WERI-Rb-1 (cell line): ENCODE measurements around the gene WWOX.

Source experiments
- DNase-seq: peaks from one replicate; pipeline ENCODE4 v3.0.0-alpha.2; 2020
- H3K27ac ChIP-seq: fragments of 250-450 bp; sonication (Bioruptor Pico); 2 replicates; pipeline ENCODE4 v1.5.1; 2020; ENCODE audit warnings: mild to moderate bottlenecking, moderate library complexity
- H3K27me3 ChIP-seq: fragments of 250-450 bp; sonication (Bioruptor Pico); 2 replicates; pipeline ENCODE4 v1.5.1; 2021; ENCODE audit warnings: mild to moderate bottlenecking, low read depth, moderate library complexity; ENCODE audit not compliant: insufficient read depth, severe bottlenecking
- H3K36me3 ChIP-seq: fragments of 250-450 bp; sonication (Bioruptor Pico); 2 replicates; pipeline ENCODE4 v1.5.1; 2020; ENCODE audit warnings: mild to moderate bottlenecking, moderate library complexity
- H3K4me3 ChIP-seq: 2 replicates; pipeline ENCODE4 v1.5.1; 2011; ENCODE audit warnings: low read depth, mild to moderate bottlenecking, control low read depth, low read length
- H3K9me3 ChIP-seq: fragments of 250-450 bp; sonication (Bioruptor Pico); 2 replicates; pipeline ENCODE4 v1.5.1; 2021; ENCODE audit warnings: mild to moderate bottlenecking, moderate library complexity; ENCODE audit not compliant: severe bottlenecking
- CTCF ChIP-seq: IDR thresholded peaks from 2 replicates; pipeline ENCODE4 v1.5.1; 2011; ENCODE audit warnings: low read depth, mild to moderate bottlenecking, control low read depth, inconsistent platforms, low read length

Gene WWOX

GRCh38 chr16:79168321-79168720, 1068.9 kb downstream of the WWOX start:
- Histone ChIP-seq H3K27ac (no peak overlapping the region), H3K9me3 (peaks cover 6% of the 10 kb centered on the region), H3K36me3 (no peaks in the 10 kb centered on the region), H3K27me3 (no peaks in the 10 kb centered on the region), H3K4me3 (no peak overlapping the region)
- no peak for DNase-seq
- no peak for TF ChIP-seq CTCF

GRCh38 chr16:79169239-79169638, 1069.8 kb downstream of the WWOX start:
- Histone ChIP-seq H3K36me3 (no peaks in the 10 kb centered on the region), H3K9me3 (peaks cover 6% of the 10 kb centered on the region), H3K4me3 (no peak overlapping the region), H3K27ac (no peak overlapping the region), H3K27me3 (no peaks in the 10 kb centered on the region)
- no peak for TF ChIP-seq CTCF
- DNase-seq, result no peak

- Histone ChIP-seq H3K9me3 (peaks cover 6% of the 10 kb centered on the region), H3K36me3 (no peaks in the 10 kb centered on the region), H3K27me3 (no peaks in the 10 kb centered on the region), H3K4me3 (no peak overlapping the region), H3K27ac (no peak overlapping the region)
- TF ChIP-seq CTCF, result no peak
- no peak for DNase-seq
These were observed 1071.2 kb downstream of the WWOX start for GRCh38 chr16:79170555-79171246.

GRCh38 chr16:79171504-79171903, 1072.0 kb downstream of the WWOX start:
- Histone ChIP-seq H3K9me3 (peaks cover 6% of the 10 kb centered on the region), H3K36me3 (no peaks in the 10 kb centered on the region), H3K4me3 (no peak overlapping the region), H3K27me3 (no peaks in the 10 kb centered on the region), H3K27ac (no peak overlapping the region)
- TF ChIP-seq CTCF, result no peak
- DNase-seq, result no peak

GRCh38 chr16:79171931-79172705, 1072.7 kb downstream of the WWOX start:
- TF ChIP-seq CTCF, result no peak
- no peak for DNase-seq
- Histone ChIP-seq H3K27me3 (no peaks in the 10 kb centered on the region), H3K4me3 (no peak overlapping the region), H3K27ac (no peak overlapping the region), H3K9me3 (peaks cover 6% of the 10 kb centered on the region), H3K36me3 (no peaks in the 10 kb centered on the region)
